ENCODE measurements around the gene PTH2. TPM values are rescaled to one million over a fixed set of nuclear protein-coding genes. Genes with fewer than 3 reads are reported as not detected.

PTH2 gene
- total and polyA plus RNA-seq, 2 donors (not counting 1 experiment from before 2014, with no cell fraction given), result not detected

DNA sequence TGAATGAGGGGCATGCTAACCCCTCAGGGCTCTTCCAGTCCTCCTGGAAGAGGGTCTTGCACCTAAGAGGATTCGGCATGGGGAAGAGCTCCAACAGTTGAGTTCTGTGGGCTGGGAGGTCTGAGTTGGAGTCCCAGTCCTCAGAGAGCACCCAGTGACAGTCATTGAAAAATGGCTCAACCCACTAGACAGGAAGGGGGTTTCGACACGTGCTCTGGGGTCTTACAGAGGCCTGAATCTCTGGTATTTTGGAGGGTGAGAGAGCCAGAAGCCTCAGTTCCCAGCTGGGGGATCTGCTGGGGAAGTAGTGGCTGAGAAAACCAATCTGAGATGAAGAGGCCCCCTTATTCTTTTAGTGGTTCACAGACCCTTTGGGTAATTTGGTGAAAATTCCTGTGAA is 9.0 kb downstream of the PTH2 start:
- Histone ChIP-seq H3K9me3 (ENCODE audit: control insufficient read depth, insufficient read depth, low read depth, low read length) (no peaks in the 10 kb centered on the region), H3K27ac (ENCODE audit: insufficient read depth, low read length) (no peak overlapping the region), H3K9ac (ENCODE audit: insufficient read depth, low read length) (no peak overlapping the region), H2AFZ (ENCODE audit: low read length) (no peak overlapping the region), H4K20me1 (ENCODE audit: control insufficient read depth, extremely low read depth, insufficient read depth, low read length) (no peaks in the 10 kb centered on the region), H3K79me2 (ENCODE audit: control insufficient read depth, insufficient read depth, low read length) (no peaks in the 10 kb centered on the region), H3K4me2 (ENCODE audit: extremely low read depth, insufficient read depth, low read length) (no peak overlapping the region), H3K27me3 (ENCODE audit: control insufficient read depth, insufficient read depth, low read length) (peaks cover 20% of the 10 kb centered on the region), H3K4me3 (replicated peaks in 1 of 4; ENCODE audit: control extremely low read depth in 1 of 4, insufficient read depth in 1 of 4, low read depth in 3 of 4, low read length in 4 of 4) (no peak overlapping the region), H3K4me1 (ENCODE audit: control insufficient read depth, extremely low read depth, insufficient read depth, low read length) (no peaks in the 10 kb centered on the region), H3K36me3 (ENCODE audit: control insufficient read depth, insufficient read depth, low read length) (no peaks in the 10 kb centered on the region)
- no peak for DNase-seq (ENCODE audit: low read depth in 2 of 2)
- TF ChIP-seq, protein P1, sequence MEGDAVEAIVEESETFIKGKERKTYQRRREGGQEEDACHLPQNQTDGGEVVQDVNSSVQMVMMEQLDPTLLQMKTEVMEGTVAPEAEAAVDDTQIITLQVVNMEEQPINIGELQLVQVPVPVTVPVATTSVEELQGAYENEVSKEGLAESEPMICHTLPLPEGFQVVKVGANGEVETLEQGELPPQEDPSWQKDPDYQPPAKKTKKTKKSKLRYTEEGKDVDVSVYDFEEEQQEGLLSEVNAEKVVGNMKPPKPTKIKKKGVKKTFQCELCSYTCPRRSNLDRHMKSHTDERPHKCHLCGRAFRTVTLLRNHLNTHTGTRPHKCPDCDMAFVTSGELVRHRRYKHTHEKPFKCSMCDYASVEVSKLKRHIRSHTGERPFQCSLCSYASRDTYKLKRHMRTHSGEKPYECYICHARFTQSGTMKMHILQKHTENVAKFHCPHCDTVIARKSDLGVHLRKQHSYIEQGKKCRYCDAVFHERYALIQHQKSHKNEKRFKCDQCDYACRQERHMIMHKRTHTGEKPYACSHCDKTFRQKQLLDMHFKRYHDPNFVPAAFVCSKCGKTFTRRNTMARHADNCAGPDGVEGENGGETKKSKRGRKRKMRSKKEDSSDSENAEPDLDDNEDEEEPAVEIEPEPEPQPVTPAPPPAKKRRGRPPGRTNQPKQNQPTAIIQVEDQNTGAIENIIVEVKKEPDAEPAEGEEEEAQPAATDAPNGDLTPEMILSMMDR (conservative IDR thresholded peaks at IDR 0.05 in 1 of 2, IDR thresholded peaks at IDR 0.05 in 1 of 2; ENCODE audit: low read depth in 1 of 2, low read length in 2 of 2), result no peak
- TF ChIP-seq EZH2 (IDR thresholded peaks at IDR 0.05; ENCODE audit: low read length, missing control alignments), result no peak

DNA sequence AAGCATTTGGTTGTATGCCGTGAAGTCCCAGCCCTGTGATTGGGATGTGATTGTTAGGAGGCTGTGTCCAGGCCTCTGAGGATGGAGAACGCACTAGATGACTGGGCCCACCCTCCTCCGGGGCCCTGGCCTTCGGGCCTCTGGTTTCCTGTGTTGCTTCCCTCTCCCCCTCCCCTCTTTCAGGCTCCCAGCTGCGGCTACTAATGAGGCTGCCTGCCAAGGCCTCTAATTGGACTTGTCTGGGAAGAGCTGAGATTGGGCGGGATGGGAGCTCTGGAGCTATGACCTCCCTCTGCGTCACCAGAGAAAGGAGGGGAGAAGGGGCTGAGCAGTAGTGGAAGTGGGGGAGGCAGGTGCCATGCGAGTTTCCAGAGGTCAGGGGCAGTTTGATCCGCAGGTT is 9.9 kb downstream of the PTH2 start:
- Histone ChIP-seq H3K9me3 (ENCODE audit: control insufficient read depth, insufficient read depth, low read depth, low read length) (no peaks in the 10 kb centered on the region), H3K4me1 (ENCODE audit: control insufficient read depth, extremely low read depth, insufficient read depth, low read length) (no peaks in the 10 kb centered on the region), H3K4me3 (replicated peaks in 1 of 4; ENCODE audit: control extremely low read depth in 1 of 4, insufficient read depth in 1 of 4, low read depth in 3 of 4, low read length in 4 of 4) (no peak overlapping the region), H3K9ac (ENCODE audit: insufficient read depth, low read length) (no peak overlapping the region), H2AFZ (ENCODE audit: low read length) (no peak overlapping the region), H3K79me2 (ENCODE audit: control insufficient read depth, insufficient read depth, low read length) (no peaks in the 10 kb centered on the region), H3K4me2 (ENCODE audit: extremely low read depth, insufficient read depth, low read length) (no peak overlapping the region), H3K27ac (ENCODE audit: insufficient read depth, low read length) (no peak overlapping the region), H3K36me3 (ENCODE audit: control insufficient read depth, insufficient read depth, low read length) (no peaks in the 10 kb centered on the region), H3K27me3 (ENCODE audit: control insufficient read depth, insufficient read depth, low read length) (peaks cover 13% of the 10 kb centered on the region), H4K20me1 (ENCODE audit: control insufficient read depth, extremely low read depth, insufficient read depth, low read length) (no peaks in the 10 kb centered on the region)
- peak; percentile 8 to 32 for DNase-seq (ENCODE audit: low read depth in 2 of 2)
- no peak for TF ChIP-seq EZH2 (IDR thresholded peaks at IDR 0.05; ENCODE audit: low read length, missing control alignments)
- TF ChIP-seq, protein P1 (conservative IDR thresholded peaks at IDR 0.05 in 1 of 2, IDR thresholded peaks at IDR 0.05 in 1 of 2; ENCODE audit: low read depth in 1 of 2, low read length in 2 of 2), result no peak

DNA sequence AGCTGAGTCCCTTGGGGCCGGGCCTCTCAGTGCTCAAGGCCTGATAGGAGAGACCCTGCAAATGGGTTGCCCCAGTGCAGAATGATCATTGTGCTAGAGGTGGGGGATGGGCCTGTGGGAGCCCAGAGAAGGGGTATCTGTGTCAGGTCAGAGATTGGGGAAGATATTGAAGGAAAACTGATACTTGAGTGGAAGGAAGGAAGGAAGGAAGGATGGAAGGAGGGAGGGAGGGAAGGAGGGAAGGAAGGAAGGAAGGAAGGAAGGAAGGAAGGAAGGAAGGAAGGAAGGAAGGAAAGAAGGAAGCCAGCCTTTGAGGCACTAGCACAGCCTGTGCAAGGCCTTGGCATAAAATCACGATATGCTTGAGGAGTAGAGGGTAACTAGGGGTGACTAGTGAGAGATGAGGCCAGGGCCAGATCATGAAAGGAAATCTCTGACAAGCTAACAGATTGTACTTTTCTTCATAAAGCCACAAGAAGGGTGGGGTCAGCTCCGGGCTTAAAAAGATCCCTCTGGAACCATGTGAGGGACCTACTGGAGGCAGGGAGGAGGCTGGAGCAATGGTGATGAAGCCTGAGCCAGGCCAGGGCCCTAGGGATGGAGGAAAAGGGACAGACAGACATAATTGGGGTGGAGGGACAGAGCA is 11.4 kb downstream of the PTH2 start:
- Histone ChIP-seq H3K27me3 (ENCODE audit: control insufficient read depth, insufficient read depth, low read length) (peaks cover 5% of the 10 kb centered on the region), H3K27ac (ENCODE audit: insufficient read depth, low read length) (no peak overlapping the region), H4K20me1 (ENCODE audit: control insufficient read depth, extremely low read depth, insufficient read depth, low read length) (no peaks in the 10 kb centered on the region), H3K79me2 (ENCODE audit: control insufficient read depth, insufficient read depth, low read length) (no peaks in the 10 kb centered on the region), H2AFZ (ENCODE audit: low read length) (no peak overlapping the region), H3K9ac (ENCODE audit: insufficient read depth, low read length) (no peak overlapping the region), H3K4me2 (ENCODE audit: extremely low read depth, insufficient read depth, low read length) (no peak overlapping the region), H3K9me3 (ENCODE audit: control insufficient read depth, insufficient read depth, low read depth, low read length) (no peaks in the 10 kb centered on the region), H3K36me3 (ENCODE audit: control insufficient read depth, insufficient read depth, low read length) (no peaks in the 10 kb centered on the region), H3K4me1 (ENCODE audit: control insufficient read depth, extremely low read depth, insufficient read depth, low read length) (no peaks in the 10 kb centered on the region), H3K4me3 (replicated peaks in 1 of 4; ENCODE audit: control extremely low read depth in 1 of 4, insufficient read depth in 1 of 4, low read depth in 3 of 4, low read length in 4 of 4) (no peak overlapping the region)
- DNase-seq (ENCODE audit: low read depth in 2 of 2), result no peak
- TF ChIP-seq, protein P1 (conservative IDR thresholded peaks at IDR 0.05 in 1 of 2, IDR thresholded peaks at IDR 0.05 in 1 of 2; ENCODE audit: low read depth in 1 of 2, low read length in 2 of 2), result no peak
